Stomach smooth muscle (tissue), 2 donors: ENCODE results near the gene HSD17B8.

Experiments used
- H3K27ac ChIP-seq: one replicate; pipeline ENCODE4 v1.7.0; 2013; ENCODE audit warnings: mild to moderate bottlenecking, low read length, inconsistent platforms
- H3K27me3 ChIP-seq, 2 donors: one replicate each; pipeline ENCODE4 v1.7.0; 2013; ENCODE audit warnings: low read length in 2 of 2; ENCODE audit not compliant: insufficient read depth in 2 of 2, control insufficient read depth in 1 of 2
- H3K36me3 ChIP-seq, 2 donors: one replicate each; pipeline ENCODE4 v1.7.0; 2013; ENCODE audit warnings: low read length in 2 of 2; ENCODE audit not compliant: control insufficient read depth in 2 of 2, insufficient read depth in 2 of 2
- H3K4me1 ChIP-seq: one replicate; pipeline ENCODE4 v1.7.0; 2013; ENCODE audit warnings: low read length; ENCODE audit not compliant: control insufficient read depth, insufficient read depth
- H3K4me3 ChIP-seq, 2 donors: one replicate each; pipeline ENCODE4 v1.7.0; 2013; ENCODE audit warnings: low read length in 2 of 2
- H3K9ac ChIP-seq, 2 donors: one replicate each; pipeline ENCODE4 v1.7.0; 2013; ENCODE audit warnings: low read length in 2 of 2, mild to moderate bottlenecking in 1 of 2
- H3K9me3 ChIP-seq, 2 donors: one replicate each; pipeline ENCODE4 v1.7.0; 2013; ENCODE audit warnings: low read length in 2 of 2; ENCODE audit not compliant: control insufficient read depth in 2 of 2
- donor health status: healthy.
- donor health status: Pancreatic carcinoma.

HSD17B8 gene

GRCh38 chr6:33248643-33248931 is 44.1 kb downstream of the HSD17B8 start:
- peak overlapping the region; percentile 99 for H3K27ac ChIP-seq
- peak overlapping the region; percentile 71 to 89 for H3K4me3 ChIP-seq
- H3K4me1 ChIP-seq = peaks cover 26% of the 10 kb centered on the region
- peaks cover 0 to 4% of the 10 kb centered on the region in 2 donors for H3K36me3 ChIP-seq
- no peaks in the 10 kb centered on the region for H3K9me3 ChIP-seq
- H3K9ac ChIP-seq = peak overlapping the region; percentile 87 to 89
- H3K27me3 ChIP-seq = no peaks in the 10 kb centered on the region

DNA sequence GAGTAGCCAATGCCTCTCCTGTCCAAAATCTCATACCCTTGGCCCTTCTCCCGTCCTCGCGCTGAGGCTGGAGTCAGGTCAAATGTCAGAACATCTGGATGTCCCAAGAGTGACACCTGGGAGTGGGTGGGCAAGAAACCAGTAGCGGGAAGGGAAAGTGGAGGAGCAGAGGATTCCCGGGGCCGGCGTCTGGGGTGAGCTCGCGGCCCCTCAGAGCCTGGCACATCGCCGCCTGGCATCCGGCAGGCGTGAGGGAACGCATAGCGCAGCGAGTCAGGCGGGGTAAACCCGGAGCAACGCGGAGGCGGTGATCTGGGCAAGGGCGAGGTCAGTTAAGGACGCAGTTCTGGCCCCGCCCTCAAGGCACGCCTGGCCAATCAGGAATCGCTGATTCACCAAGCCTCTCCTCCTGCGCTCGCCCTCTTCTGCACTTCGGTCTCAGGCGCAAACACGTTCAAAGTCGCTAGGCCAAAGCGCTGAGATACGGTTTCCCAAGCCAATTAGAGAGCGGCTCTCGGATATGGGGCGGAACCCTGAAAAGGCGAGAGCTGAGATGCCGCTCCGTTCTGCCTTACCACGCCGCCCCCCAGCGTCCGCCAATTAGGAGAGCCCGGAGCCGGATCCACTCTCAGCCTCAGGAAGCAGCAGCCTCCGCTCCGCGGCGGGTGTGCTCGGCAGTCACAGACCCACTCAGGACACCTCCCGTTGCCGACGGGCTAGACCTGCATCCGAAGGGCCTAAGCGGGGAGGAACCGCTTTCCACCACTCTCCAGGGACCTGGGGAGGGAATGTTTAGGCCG is 44.7 kb downstream of the HSD17B8 start:
- Histone ChIP-seq H3K4me3 (peak overlapping the region; percentile 89 to 92), H3K27me3 (no peaks in the 10 kb centered on the region), H3K36me3 (peaks cover 0 to 4% of the 10 kb centered on the region in 2 donors), H3K27ac (peak overlapping the region; percentile 99), H3K4me1 (peaks cover 26% of the 10 kb centered on the region), H3K9me3 (no peaks in the 10 kb centered on the region), H3K9ac (peak overlapping the region; percentile 99)

- no peaks in the 10 kb centered on the region for H3K27me3 ChIP-seq
- peak overlapping the region; percentile 99 for H3K27ac ChIP-seq
- peak overlapping the region; percentile 89 to 92 for H3K4me3 ChIP-seq
- peak overlapping the region; percentile 99 for H3K9ac ChIP-seq
- H3K9me3 ChIP-seq = no peaks in the 10 kb centered on the region
- peaks cover 26% of the 10 kb centered on the region for H3K4me1 ChIP-seq
- peaks cover 0 to 6% of the 10 kb centered on the region in 2 donors for H3K36me3 ChIP-seq
Measured at GRCh38 chr6:33249732-33250630, 45.5 kb downstream of the HSD17B8 start.

DNA sequence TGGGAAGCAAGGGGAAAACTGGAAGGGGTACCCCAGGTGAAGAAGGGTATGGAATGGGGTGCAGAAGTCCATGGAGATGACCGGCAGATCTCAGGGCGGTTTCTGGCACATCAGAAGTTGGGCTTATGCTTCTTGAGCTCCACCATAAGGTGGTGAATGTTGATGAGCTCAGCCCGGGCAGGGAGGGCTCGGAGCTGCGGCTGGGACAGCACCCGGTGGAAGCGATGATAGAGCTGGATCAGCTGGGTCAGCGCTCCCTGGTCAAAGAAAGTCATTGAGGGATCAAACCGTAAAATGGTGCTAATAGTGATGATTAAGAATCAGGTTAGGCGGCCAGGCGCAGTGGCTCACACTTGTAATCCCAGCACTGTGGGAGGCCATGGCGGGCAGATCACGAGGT is 46.3 kb downstream of the HSD17B8 start:
- H3K36me3 ChIP-seq = peaks cover 0 to 6% of the 10 kb centered on the region in 2 donors
- no peak overlapping the region for H3K4me3 ChIP-seq
- H3K9ac ChIP-seq = no peak overlapping the region
- H3K9me3 ChIP-seq = no peaks in the 10 kb centered on the region
- H3K27me3 ChIP-seq = no peaks in the 10 kb centered on the region
- peaks cover 26% of the 10 kb centered on the region for H3K4me1 ChIP-seq
- no peak overlapping the region for H3K27ac ChIP-seq

DNA sequence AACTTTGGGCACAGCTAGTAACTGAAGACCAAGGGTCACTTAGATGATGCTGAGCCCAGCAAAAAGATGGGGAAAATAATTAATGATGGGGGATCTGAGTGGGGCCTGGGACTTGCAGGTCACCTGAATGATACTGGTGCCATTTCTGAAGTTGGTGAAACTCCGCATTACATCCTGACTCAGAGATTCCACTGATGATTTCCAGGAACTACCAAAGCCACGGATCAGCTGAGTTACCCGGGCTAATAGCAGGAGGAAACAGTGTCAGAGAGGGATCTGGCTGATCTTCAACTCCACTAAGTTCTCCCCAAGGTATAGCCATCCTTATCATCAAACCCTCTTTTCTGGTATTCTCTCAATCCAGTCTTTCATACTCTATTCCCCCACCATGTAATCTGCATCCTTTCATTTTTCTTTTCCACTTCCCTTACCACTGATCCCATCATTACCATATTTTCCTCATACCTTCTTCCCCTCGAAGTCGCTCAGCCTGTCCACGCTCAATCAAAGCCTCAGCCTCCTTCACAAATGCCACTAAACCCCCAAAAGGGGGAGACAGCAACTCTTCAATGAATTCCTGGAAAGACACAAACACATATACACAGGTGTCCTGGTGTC is 47.0 kb downstream of the HSD17B8 start:
- Histone ChIP-seq H3K27me3 (no peaks in the 10 kb centered on the region), H3K9ac (no peak overlapping the region), H3K27ac (no peak overlapping the region), H3K4me1 (peaks cover 26% of the 10 kb centered on the region), H3K4me3 (no peak overlapping the region), H3K9me3 (no peaks in the 10 kb centered on the region), H3K36me3 (peaks cover 0 to 6% of the 10 kb centered on the region in 2 donors)

GRCh38 chr6:33252759-33253158 is 48.3 kb downstream of the HSD17B8 start:
- Histone ChIP-seq H3K4me3 (no peak overlapping the region), H3K4me1 (peaks cover 26% of the 10 kb centered on the region), H3K27ac (no peak overlapping the region), H3K36me3 (peaks cover 0 to 6% of the 10 kb centered on the region in 2 donors), H3K9me3 (no peaks in the 10 kb centered on the region), H3K9ac (no peak overlapping the region), H3K27me3 (no peaks in the 10 kb centered on the region)

- Histone ChIP-seq H3K9me3 (no peaks in the 10 kb centered on the region), H3K4me1 (peaks cover 13% of the 10 kb centered on the region), H3K9ac (no peak overlapping the region), H3K4me3 (no peak overlapping the region), H3K27ac (no peak overlapping the region), H3K27me3 (no peaks in the 10 kb centered on the region), H3K36me3 (peaks cover 0 to 8% of the 10 kb centered on the region in 2 donors)
Measured at GRCh38 chr6:33254591-33254990, 50.1 kb downstream of the HSD17B8 start.
